Stimulated activated CD4-positive, alpha-beta T cell treated with anti-CD3 and anti-CD28 coated beads, Interleukin-1b, Interleukin-23, amount 100 ng/mL, for 24 hours (primary cell): ENCODE measurements around the gene KAT8.
"Not testable (repeated sequence)": the region's sequence is repeated elsewhere in the genome, so short reads cannot be mapped to it uniquely, and the experiment has no call there.

Experiments
- DNase-seq, 4 experiments: peaks; one replicate each; pipeline ENCODE4 v3.0.0-alpha.2; 2020; ENCODE audit warnings: low read depth in 4 of 4, low spot score in 1 of 4

KAT8 gene

GRCh38 chr16:31144418-31144817 lies 27.0 kb downstream of the KAT8 start:
- DNase-seq: not testable (repeated sequence)

DNA sequence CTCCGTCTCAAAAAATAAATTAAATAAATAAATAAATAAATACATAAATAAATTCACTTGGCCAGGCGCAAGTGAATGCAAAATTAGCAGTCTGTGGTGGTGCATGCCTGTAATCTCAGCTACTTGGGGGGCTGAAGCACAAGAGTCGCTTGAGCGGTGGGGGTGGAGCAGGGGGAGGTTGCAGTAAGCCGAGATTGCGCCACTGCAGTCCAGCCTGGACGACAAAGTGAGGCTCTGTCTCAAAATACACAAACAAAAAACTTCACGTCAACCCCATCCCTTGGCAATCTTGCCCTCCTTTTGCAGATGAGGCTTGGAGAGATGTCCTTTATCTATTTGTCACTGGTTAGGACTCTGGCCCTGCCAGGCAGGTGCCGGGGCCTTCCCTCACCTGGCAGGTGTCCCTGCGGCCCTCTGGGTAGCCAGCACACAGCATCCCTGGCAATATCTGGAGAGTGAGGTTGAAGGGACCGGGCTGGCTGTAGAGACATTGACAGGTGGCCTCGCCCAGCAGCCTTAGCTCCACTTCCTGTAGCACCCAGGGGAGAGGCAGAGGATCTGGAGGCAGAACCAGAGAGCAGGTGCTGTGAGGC lies 28.0 kb downstream of the KAT8 start:
- DNase-seq: no peak

DNA sequence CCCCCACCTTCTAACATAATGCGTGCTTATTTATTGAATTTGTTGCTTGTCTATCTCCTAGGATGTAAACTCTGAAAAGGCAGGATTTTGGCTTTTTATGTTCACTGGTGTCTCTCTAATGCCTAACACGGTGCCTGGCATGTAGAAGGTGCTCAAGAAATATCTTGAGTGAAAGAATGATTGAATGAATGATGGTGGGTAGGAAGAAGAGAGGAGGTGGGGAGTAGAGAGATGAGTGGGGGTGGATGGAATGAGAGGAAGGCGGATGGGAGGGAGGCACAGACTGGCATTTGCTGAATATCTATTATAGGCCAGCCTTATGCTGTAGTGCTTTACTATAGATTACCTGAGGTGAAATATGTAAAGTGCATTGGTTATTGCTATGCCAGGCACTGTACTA lies 30.1 kb downstream of the KAT8 start:
- DNase-seq: no peak

- no peak for DNase-seq
Measured at GRCh38 chr16:31148281-31148728, 30.8 kb downstream of the KAT8 start.

- DNase-seq: no peak
Measured at GRCh38 chr16:31148896-31149295, 31.4 kb downstream of the KAT8 start.

- DNase-seq: no peak
Measured at GRCh38 chr16:31149332-31149731, 31.9 kb downstream of the KAT8 start.

GRCh38 chr16:31149894-31150890 lies 32.7 kb downstream of the KAT8 start, which contains the start of gene PRSS36:
PRSS36 (minus strand) TSS chr16:31150066; CDS start chr16:31150035, 31 bp downstream.
- no peak for DNase-seq

- DNase-seq: not testable (repeated sequence)
Measured at GRCh38 chr16:31150976-31151375, 33.5 kb downstream of the KAT8 start.

DNA sequence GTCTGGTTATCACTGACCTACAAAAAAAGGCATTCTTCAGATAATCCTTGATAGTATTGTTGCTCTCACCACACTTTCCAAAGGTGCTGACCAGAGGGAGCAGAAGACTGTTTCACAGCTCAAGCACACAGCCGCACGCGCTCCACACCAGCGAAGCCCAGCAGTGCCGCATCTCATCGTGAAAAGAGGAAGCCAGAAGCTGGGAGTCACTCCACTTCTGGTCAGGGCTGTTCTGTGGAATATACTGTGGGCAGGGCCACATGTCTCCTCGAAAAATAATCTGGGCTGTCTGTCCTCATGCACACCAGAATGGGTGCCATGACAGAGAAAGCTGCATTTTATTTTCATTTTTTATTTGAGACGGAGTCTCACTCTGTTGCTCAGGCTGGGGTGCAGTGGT lies 39.7 kb downstream of the KAT8 start:
- DNase-seq: no peak

- DNase-seq: no peak
Measured at GRCh38 chr16:31167315-31167714, 49.9 kb downstream of the KAT8 start.

DNA sequence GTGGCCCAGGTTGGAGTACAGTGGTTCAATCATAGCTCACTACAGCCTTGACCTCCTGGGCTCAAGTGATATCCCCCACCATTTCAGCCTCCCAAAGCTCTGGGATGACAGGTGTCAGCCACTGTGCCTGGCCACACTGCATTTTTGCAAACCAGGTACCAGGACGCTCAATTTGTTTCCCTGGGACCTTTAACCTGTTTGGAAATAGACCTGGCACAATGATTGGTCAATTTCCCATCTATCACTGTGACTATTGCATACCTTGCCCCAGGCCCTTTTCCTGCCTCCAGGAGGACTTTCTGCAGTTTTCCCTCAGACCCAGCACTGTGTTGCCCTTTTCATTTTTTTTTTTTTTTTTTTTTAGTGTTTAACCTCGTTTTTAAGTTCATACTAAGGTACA lies 51.4 kb downstream of the KAT8 start:
- no peak for DNase-seq

DNA sequence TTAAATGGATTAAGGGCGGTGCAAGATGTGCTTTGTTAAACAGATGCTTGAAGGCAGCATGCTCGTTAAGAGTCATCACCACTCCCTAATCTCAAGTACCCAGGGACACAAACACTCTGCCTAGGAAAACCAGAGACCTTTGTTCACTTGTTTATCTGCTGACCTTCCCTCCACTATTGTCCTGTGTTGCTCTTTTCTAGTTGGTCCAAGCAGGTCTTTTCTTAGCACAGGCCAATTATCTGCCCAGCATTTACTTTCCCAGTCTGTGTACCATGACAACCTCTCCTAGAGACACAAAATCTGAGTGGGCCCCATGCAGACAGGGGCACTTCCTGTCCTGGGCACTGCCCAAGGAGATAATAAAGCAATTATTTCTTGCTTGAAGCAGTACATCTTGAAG lies 52.6 kb downstream of the KAT8 start:
- not testable (repeated sequence) for DNase-seq

GRCh38 chr16:31177136-31177535 lies 59.7 kb downstream of the KAT8 start:
- peak in 1 of 4 experiments; percentile 36 for DNase-seq

DNA sequence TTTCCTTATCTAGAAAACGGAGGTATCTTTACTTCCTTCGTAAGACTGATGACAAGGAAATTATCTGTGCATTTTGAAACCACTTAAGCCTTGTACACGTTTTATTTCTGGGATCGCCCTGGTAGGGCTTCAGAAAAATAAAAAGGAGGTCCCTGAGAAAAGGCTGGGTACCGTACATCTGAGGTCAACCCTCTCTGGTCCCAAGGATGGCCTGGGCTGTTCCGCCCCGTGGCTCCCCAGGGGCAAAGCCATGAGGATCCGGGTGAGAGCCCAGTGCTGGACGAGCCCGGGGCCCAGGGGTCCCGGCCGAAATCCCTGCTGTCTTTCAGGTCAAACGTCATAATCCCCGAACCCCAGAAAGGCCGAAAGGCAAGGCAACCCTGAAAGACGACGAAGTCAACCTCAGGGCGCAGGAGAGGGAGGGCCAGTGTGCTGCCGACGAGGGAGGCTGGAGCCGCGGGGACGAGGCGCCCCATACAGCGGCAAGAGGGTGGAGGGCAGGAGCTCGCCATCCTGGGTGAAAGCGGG lies 61.8 kb downstream of the KAT8 start:
- DNase-seq: no peak

DNA sequence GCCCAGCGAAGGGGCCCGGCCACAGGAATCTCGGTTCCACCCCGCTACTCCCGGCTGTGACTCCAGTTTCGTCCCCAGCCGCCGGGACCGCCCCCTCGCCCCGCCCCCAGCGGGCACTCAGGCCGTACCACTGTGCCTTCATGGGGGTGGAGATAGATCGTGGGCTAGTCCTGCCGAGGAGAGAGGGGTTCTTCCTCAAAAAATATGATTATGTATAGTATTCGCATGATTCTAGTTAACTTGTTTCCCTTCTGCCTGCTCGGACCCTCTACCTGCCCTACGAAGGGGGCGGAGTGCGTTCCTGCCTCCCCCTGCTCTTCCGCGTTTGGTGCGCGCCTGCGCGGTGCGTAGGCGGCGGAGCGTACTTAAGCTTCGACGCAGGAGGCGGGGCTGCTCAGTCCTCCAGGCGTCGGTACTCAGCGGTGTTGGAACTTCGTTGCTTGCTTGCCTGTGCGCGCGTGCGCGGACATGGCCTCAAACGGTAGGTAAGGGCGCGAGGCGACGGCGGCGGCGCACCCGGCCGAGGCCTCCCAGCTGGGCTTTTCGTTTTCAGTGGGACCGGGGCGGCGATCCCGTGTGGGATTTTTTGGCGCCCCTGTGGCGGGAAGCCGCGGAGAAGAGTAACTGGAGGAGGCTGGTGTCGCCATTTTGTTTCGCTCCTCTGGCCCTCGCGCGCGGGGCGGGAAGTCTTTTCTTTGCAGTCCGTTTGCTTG lies 62.4 kb downstream of the KAT8 start, which contains the start of gene FUS:
TSS of gene FUS (plus strand) at position 393 of the 713 bp plus-strand sequence. CDS start at position 469, 76 bp downstream.
- peak; percentile 80 to 88 (median 84) for DNase-seq
